LNCAP (cell line): ENCODE results near the gene CD2.

Experiments used
- CTCF ChIP-seq: fragments of 450-650 bp; IDR thresholded peaks from 2 replicates; pipeline ENCODE4 v1.5.1; 2017; ENCODE audit warnings: mild to moderate bottlenecking

The CD2 gene

DNA sequence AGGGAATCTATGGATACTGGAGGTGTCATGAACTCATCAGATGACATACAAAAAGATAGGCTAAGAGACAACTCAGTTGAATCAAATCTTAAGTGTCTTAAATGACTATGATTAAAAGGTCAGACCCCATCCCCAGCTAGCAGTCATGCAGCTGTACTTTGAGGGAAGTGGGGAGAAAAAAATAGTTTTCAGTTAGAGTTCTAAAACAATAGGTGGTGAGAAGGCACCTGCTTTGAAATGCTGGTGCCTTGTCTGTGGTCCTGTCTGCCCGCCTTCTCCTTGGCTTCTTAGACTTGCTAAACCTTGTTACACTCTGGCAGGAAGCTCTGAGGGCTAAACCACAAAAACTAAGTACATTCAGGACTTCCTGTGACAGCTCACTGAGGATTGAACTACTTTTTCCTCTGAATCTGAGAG, 15.3 kb downstream of the CD2 start:
- TF ChIP-seq CTCF: no peak

- no peak for TF ChIP-seq CTCF
These were observed 15.8 kb downstream of the CD2 start for GRCh38 chr1:116769994-116770393.

GRCh38 chr1:116770625-116771024, 16.4 kb downstream of the CD2 start:
- TF ChIP-seq CTCF: no peak

- no peak for TF ChIP-seq CTCF
These were observed 17.9 kb downstream of the CD2 start for GRCh38 chr1:116771997-116772647.

GRCh38 chr1:116772648-116773045, 18.4 kb downstream of the CD2 start:
- TF ChIP-seq CTCF: no peak

DNA sequence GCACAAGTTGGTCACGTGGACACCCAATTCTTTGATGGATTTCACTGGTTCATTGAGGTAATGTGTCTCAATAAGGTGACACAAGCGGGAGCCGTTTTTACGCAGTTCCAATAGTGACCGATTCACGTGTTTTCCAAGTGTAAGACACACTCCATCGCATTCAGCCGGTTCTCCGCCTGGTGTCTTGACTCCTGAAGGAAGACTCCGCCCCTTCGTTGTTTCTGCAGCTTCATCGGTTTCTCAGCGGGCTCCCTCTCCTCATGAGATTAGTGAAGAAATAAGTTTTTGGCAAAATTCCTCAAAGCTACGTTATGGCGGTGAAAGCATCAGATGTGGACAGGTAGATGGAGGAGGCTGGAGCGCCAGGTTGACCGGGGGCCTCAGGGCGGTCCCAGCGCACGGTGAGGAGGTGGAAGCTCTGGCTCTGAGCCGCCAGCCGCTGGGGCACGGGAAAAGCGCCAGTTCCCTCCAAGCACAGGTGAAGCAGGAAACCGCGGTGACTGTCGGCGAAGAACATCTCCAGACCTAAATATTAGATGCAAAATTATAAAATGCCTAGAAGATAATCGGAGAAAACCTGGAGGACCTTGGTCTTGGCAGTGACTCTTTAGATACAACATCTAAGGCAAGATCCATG, 21.0 kb downstream of the CD2 start:
- no peak for TF ChIP-seq CTCF

GRCh38 chr1:116777831-116778830, 23.9 kb downstream of the CD2 start:
- TF ChIP-seq CTCF: no peak
